CD14-positive monocyte (primary cell): Measurements from ENCODE around the gene PDGFA. TPM values are rescaled to one million over a fixed set of nuclear protein-coding genes. Genes with fewer than 3 reads are reported as not detected.
A peak's percentile ranks its signal among the peaks of the same experiment; 100 is the strongest.

Experiments
- DNase-seq, 3 donors: peaks; one replicate each; pipeline ENCODE4 v3.0.0-alpha.2; 2011 to 2022
- H2AFZ ChIP-seq: 2 replicates; pipeline ENCODE4 v1.6.0; 2012; ENCODE audit warnings: mild to moderate bottlenecking, low read depth, low read length, inconsistent platforms; ENCODE audit not compliant: insufficient read depth, poor library complexity, severe bottlenecking
- H3K27ac ChIP-seq, 2 donors: 1 replicate in 1 of 2; 2 replicates in 1 of 2; pipeline ENCODE4 v1.5.1; 2012 to 2013; ENCODE audit warnings: low read length in 2 of 2, control low read depth in 1 of 2, inconsistent platforms in 1 of 2, low read depth in 1 of 2, mild to moderate bottlenecking in 1 of 2
- H3K27me3 ChIP-seq, 2 donors: one replicate each; pipeline versions ENCODE4 v1.6.0 to v1.6.1; 2011 to 2013; ENCODE audit warnings: low read length in 2 of 2; ENCODE audit not compliant: control insufficient read depth in 2 of 2, insufficient read depth in 2 of 2
- H3K36me3 ChIP-seq, 2 donors: replicated peaks in 1 of 2; 1 replicate in 1 of 2; 2 replicates in 1 of 2; pipeline versions ENCODE4 v1.5.1 to v1.6.1; 2012 to 2013; ENCODE audit warnings: low read length in 2 of 2, control low read depth in 1 of 2, inconsistent platforms in 1 of 2, mild to moderate bottlenecking in 1 of 2; ENCODE audit not compliant: insufficient read depth in 2 of 2, control insufficient read depth in 1 of 2
- H3K4me1 ChIP-seq, 2 donors: 1 replicate in 1 of 2; 2 replicates in 1 of 2; pipeline versions ENCODE4 v1.5.1 to v1.6.1; 2012 to 2013; ENCODE audit warnings: low read length in 2 of 2, control low read depth in 1 of 2, inconsistent platforms in 1 of 2, mild to moderate bottlenecking in 1 of 2, moderate library complexity in 1 of 2; ENCODE audit not compliant: insufficient read depth in 2 of 2, control insufficient read depth in 1 of 2
- H3K4me2 ChIP-seq: replicated peaks from 2 replicates; pipeline ENCODE3; 2012; ENCODE audit warnings: low read length, moderate library complexity, mild to moderate bottlenecking; ENCODE audit not compliant: poor library complexity, severe bottlenecking; ENCODE audit errors: extremely low read depth
- H3K4me3 ChIP-seq, 3 experiments: fragments of 200-600 bp in 1 of 3; sonication (generic) in 1 of 3; replicated peaks in 1 of 3; 1 replicate in 2 of 3; 2 replicates in 1 of 3; pipeline ENCODE4 v1.5.1; 2011 to 2013; ENCODE audit warnings: low read length in 3 of 3, mild to moderate bottlenecking in 3 of 3, control low read depth in 2 of 3, low read depth in 2 of 3, inconsistent platforms in 1 of 3, moderate library complexity in 1 of 3
- H3K79me2 ChIP-seq: 2 replicates; pipeline ENCODE4 v1.6.0; 2012; ENCODE audit warnings: mild to moderate bottlenecking, control low read depth, inconsistent platforms, low read length, moderate library complexity; ENCODE audit not compliant: insufficient read depth
- H3K9ac ChIP-seq: 2 replicates; pipeline ENCODE4 v1.6.0; 2017; ENCODE audit warnings: low read length, mild to moderate bottlenecking; ENCODE audit not compliant: insufficient read depth, poor library complexity, severe bottlenecking
- H3K9me3 ChIP-seq, 2 donors: replicated peaks in 1 of 2; 1 replicate in 1 of 2; 2 replicates in 1 of 2; pipeline versions ENCODE4 v1.5.1 to v1.6.1; 2012 to 2013; ENCODE audit warnings: low read length in 2 of 2, control low read depth in 1 of 2; ENCODE audit not compliant: control insufficient read depth in 1 of 2, insufficient read depth in 1 of 2
- H4K20me1 ChIP-seq: 2 replicates; pipeline ENCODE4 v1.6.0; 2012; ENCODE audit warnings: mild to moderate bottlenecking, low read length, control low read depth, moderate library complexity; ENCODE audit not compliant: insufficient read depth
- H3K27ac Mint-ChIP-seq, 7 donors: one replicate each; pipeline ENCODE4 v1.8.0; 2020; ENCODE audit warnings: mild to moderate bottlenecking in 7 of 7, mixed read lengths in 7 of 7, moderate library complexity in 6 of 7, inconsistent platforms in 2 of 7
- H3K27me3 Mint-ChIP-seq, 3 donors: one replicate each; pipeline ENCODE4 v1.8.0; 2021 to 2022; ENCODE audit warnings: low read depth in 3 of 3, mild to moderate bottlenecking in 3 of 3, mixed read lengths in 3 of 3, moderate library complexity in 3 of 3, inconsistent platforms in 1 of 3
- H3K36me3 Mint-ChIP-seq, 2 donors: one replicate each; pipeline ENCODE4 v1.8.0; 2020; ENCODE audit warnings: mixed read lengths in 2 of 2, inconsistent platforms in 1 of 2, mild to moderate bottlenecking in 1 of 2
- H3K4me1 Mint-ChIP-seq: one replicate; pipeline ENCODE4 v1.8.0; 2020; ENCODE audit warnings: mild to moderate bottlenecking, mixed read lengths
- H3K4me3 Mint-ChIP-seq, 2 donors: one replicate each; pipeline ENCODE4 v1.8.0; 2020; ENCODE audit warnings: mild to moderate bottlenecking in 2 of 2, mixed read lengths in 2 of 2, moderate library complexity in 1 of 2
- H3K9me3 Mint-ChIP-seq, 7 donors: one replicate each; pipeline ENCODE4 v1.8.0; 2020 to 2022; ENCODE audit warnings: mixed read lengths in 7 of 7, mild to moderate bottlenecking in 6 of 7, moderate library complexity in 6 of 7, inconsistent platforms in 2 of 7
- WGBS: methylation state at CpG from one replicate; pipeline ENCODE4 v1.1.5; 2013; ENCODE audit warnings: missing lambda C conversion rate; ENCODE audit not compliant: insufficient coverage; 5-methylcytosine and 5-hydroxymethylcytosine counted together
- intact Hi-C, 2 donors: fragments of 100-400 bp; cut with micrococcal nuclease; formaldehyde crosslinking; loops; one replicate each; pipeline versions ENCODE4 v1.15.0 to v1.15.1; 2023
- polyA plus RNA-seq, 3 donors: library from polyadenylated mRNA; depleted of rRNA in 1 of 3; unstranded in 2 of 3; stranded (reverse) in 1 of 3; fragments of 300-500 nt in 2 of 3; fragments of >200 nt in 1 of 3; fragmentation: Illumina TruSeq in 2 of 3; gene quantifications; 1 replicate in 2 of 3; 2 replicates in 1 of 3; pipeline ENCODE4 v1.2.3, GENCODE V29; 2012 to 2021
- TF ChIP-seq, protein P1 (sequence below): fragments of 200-600 bp; IDR thresholded peaks from one replicate; pipeline ENCODE4 v1.8.0; 2022; ENCODE audit warnings: antibody characterized with exemption, mild to moderate bottlenecking

PDGFA gene
- polyA plus RNA-seq, 3 donors = 0.29 TPM; not detected in 2

DNA sequence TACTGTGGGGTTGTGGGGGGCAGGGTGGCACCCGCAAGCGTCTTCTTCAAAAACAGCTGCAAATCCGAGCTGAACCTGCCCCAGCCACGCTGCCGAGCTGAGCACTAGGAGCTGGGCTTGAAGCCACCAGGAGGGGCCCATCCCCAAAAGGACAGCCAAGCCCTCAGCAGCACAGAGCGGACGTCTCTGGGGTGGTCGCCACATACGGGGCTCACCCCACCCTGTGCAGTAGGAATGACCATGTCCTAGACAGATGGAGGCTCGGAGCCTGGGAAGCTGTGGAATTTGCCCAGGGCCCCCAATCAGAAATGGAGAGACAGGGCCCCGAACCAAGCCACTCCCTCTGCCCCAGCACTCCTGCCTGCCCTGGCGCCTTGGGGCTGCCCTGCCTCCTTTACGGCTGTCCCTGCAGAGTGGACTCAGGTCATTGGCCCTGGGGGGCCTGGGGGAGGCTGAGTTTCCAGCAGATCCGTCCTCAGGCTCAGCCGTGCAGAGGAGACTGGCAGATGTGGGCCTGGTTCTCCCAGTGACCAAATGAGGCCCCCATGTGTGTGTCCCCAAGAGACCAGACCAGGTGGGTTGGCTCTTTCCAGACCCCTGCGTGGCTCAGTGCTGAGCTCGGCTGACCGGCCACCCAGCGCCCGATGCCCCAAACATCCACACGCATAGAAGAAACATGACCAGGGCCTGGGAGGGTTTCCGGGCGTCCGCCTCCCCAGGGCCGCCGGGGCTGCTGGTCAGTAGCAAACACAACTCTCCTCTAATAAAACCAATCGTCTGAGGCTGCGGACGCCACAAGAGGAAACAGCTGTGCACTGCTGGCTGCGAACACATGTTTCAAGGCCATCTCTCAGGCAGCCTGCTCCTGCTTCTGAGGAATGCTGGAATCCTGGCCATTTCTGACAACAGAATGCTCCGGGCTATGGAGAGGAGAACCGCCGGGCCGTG lies 54.9 kb downstream of the PDGFA start:
- Histone ChIP-seq H3K27ac (no peak overlapping the region), H3K27me3 (no peaks in the 10 kb centered on the region), H3K4me2 (no peak overlapping the region), H3K9me3 (peaks cover 17 to 31% of the 10 kb centered on the region in 2 donors), H3K4me1 (peaks cover 14% of the 10 kb centered on the region in 2 donors), H3K9ac (no peak overlapping the region), H2AFZ (no peak overlapping the region), H3K36me3 (no peaks in the 10 kb centered on the region), H3K4me3 (no peak overlapping the region), H4K20me1 (no peaks in the 10 kb centered on the region), H3K79me2 (no peaks in the 10 kb centered on the region)
- H3K4me1 Mint-ChIP-seq = peaks cover 17% of the 10 kb centered on the region
- DNase-seq = no peak
- TF ChIP-seq, protein P1, sequence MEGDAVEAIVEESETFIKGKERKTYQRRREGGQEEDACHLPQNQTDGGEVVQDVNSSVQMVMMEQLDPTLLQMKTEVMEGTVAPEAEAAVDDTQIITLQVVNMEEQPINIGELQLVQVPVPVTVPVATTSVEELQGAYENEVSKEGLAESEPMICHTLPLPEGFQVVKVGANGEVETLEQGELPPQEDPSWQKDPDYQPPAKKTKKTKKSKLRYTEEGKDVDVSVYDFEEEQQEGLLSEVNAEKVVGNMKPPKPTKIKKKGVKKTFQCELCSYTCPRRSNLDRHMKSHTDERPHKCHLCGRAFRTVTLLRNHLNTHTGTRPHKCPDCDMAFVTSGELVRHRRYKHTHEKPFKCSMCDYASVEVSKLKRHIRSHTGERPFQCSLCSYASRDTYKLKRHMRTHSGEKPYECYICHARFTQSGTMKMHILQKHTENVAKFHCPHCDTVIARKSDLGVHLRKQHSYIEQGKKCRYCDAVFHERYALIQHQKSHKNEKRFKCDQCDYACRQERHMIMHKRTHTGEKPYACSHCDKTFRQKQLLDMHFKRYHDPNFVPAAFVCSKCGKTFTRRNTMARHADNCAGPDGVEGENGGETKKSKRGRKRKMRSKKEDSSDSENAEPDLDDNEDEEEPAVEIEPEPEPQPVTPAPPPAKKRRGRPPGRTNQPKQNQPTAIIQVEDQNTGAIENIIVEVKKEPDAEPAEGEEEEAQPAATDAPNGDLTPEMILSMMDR = no peak
- peaks cover 6 to 14% of the 10 kb centered on the region in 2 donors for H3K36me3 Mint-ChIP-seq
- peaks cover 2 to 21% (median 10%) of the 10 kb centered on the region in 3 donors for H3K27me3 Mint-ChIP-seq
- WGBS = 83% methylated on average over 33 of the region's 34 CpGs
- peak overlapping the region in 1 of 7 donors; percentile 77 for H3K27ac Mint-ChIP-seq
- intact Hi-C loops = no loop called here
- H3K4me3 Mint-ChIP-seq = no peak overlapping the region
- peaks cover 23 to 33% (median 24%) of the 10 kb centered on the region in 7 donors for H3K9me3 Mint-ChIP-seq

DNA sequence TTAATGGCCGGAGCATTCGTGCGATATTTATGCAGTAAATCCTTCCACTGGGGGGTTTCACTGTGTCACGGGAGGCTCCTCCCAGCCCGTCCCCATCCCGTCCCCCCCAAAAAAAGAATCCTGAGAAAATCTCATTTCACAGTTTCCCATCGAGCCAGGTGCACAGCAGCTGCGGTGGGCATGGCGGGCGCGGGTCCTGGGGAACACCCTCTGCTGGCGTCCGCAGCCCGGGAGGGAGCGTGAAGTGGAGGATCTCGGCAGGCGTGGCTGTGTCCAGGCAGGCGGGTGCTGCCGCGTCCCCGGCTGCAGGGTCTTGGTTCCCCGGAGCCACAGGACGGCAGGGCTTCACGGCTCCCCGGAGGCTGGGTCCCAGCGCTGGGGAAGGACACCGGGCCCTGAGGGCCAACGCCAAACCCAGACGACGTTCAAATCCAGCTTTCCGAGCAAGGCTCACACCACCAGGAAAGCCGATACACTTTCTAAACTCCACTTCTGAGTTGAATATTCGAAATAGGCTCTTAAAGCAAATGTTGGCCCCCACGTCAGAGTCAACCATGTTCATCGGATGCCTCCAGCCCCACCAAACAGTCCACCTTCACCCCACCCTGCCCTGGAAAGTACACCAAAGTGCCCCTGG lies 55.7 kb downstream of the PDGFA start:
- H3K4me3 ChIP-seq = no peak overlapping the region
- no peak for DNase-seq

More for the DNA sequence above, 55.7 kb downstream of the PDGFA start:
- Mint-ChIP-seq H3K4me1 (peaks cover 11% of the 10 kb centered on the region), H3K27ac (no peak overlapping the region), H3K36me3 (peaks cover 6 to 14% of the 10 kb centered on the region in 2 donors), H3K4me3 (no peak overlapping the region), H3K9me3 (peaks cover 19 to 31% (median 22%) of the 10 kb centered on the region in 7 donors), H3K27me3 (peaks cover 2 to 21% (median 8%) of the 10 kb centered on the region in 3 donors)
- Histone ChIP-seq H3K27ac (no peak overlapping the region), H3K4me1 (peaks cover 6% of the 10 kb centered on the region in 2 donors), H3K36me3 (no peaks in the 10 kb centered on the region), H4K20me1 (no peaks in the 10 kb centered on the region), H3K4me2 (no peak overlapping the region), H3K9me3 (peaks cover 17 to 26% of the 10 kb centered on the region in 2 donors), H2AFZ (no peak overlapping the region), H3K79me2 (no peaks in the 10 kb centered on the region), H3K9ac (no peak overlapping the region), H3K27me3 (no peaks in the 10 kb centered on the region)
- 95% methylated on average over 31 of the region's 35 CpGs for WGBS
- TF ChIP-seq, protein P1 = no peak
- intact Hi-C loops = no loop called here
